ACHN (cell line): ENCODE results near the gene SMC4.

Experiments used
- DNase-seq: peaks from one replicate; pipeline ENCODE4 v3.0.0-alpha.2; 2015
- in situ Hi-C: cut with HindIII; loops from 2 replicates; pipeline ENCODE4 v1.10.0; 2017; ENCODE audit warnings: low sequenced_read_pairs, low pct_ligation_motif_present, low pct_unique_long_range_greater_than_20kb

Gene SMC4

DNA sequence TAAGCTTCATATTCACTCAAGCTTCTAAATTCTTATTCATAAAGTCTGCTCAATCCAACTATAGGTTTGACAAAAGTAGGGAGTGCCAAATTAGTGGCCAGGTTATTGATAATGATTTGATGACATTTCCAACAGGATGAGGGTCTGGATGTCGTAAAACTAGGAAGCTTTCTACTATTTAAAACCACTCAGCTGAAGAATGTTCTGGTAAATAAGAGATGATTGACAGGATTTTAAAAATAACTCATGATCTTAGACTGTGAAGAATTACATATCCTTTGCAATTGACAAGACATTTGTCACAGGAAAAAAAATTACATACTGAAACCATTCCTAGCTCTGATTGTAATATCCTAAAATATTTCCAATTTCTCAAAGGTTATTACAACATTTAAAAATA is 65.5 kb downstream of the SMC4 start:
- in situ Hi-C loops, result no loop called here

DNA sequence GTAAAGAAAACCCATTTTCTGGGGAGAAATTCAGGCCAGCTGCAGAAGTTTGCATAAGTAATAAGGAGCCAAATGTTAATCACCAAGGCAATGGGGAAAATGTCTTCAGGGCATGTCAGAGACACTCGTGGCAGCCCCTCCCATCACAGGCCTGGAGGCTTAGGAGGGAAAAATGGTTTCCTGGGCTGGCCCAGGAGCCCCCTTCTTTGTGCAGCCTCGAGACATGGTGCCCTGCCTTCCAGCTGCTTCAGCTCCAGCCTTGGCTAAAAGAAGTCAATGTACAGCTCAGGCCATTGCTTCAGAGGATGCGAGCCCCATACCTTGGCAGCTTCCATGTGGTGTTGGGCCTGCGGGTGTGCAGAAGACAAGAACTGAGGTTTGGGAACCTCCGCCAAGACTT is 70.7 kb downstream of the SMC4 start:
- DNase-seq, result no peak
- in situ Hi-C loops, result no loop called here

More for the DNA sequence above, 65.5 kb downstream of the SMC4 start:
- DNase-seq, result no peak

DNA sequence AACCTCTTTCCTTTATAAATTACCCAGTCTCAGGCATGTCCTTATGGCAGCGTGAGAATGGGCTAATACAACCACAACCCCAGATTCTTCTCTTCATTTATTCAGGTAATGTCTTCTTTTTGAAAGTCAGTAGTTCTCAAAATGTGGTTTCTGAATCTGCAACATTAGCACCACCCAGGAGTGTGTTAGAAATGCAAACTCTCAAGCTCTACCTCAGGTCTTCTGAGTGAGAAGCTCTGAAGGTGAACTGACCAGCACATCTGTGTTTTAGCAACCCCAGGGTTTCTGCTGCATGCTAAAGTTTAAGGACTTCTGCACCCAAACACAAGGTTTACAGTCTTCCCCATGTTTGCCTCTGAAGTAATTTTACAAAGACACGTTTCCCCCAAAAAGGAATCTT is 72.4 kb downstream of the SMC4 start:
- in situ Hi-C loops, result no loop called here

GRCh38 chr3:160472344-160472743 is 72.9 kb downstream of the SMC4 start:
- in situ Hi-C loops, result no loop called here
- DNase-seq, result no peak

More for the DNA sequence above, 72.4 kb downstream of the SMC4 start:
- no peak for DNase-seq

GRCh38 chr3:160473221-160473620 is 73.8 kb downstream of the SMC4 start:
- no peak for DNase-seq
- in situ Hi-C loops, result no loop called here

GRCh38 chr3:160473978-160474377 is 74.5 kb downstream of the SMC4 start:
- DNase-seq, result no peak
- in situ Hi-C loops, result no loop called here

- in situ Hi-C loops, result no loop called here
- DNase-seq, result no peak
Measured at GRCh38 chr3:160474416-160474838, 75.0 kb downstream of the SMC4 start.

GRCh38 chr3:160475153-160475552 is 75.7 kb downstream of the SMC4 start:
- no peak for DNase-seq
- in situ Hi-C loops, result no loop called here

GRCh38 chr3:160475884-160476283 is 76.4 kb downstream of the SMC4 start:
- in situ Hi-C loops, result no loop called here
- DNase-seq, result no peak

DNA sequence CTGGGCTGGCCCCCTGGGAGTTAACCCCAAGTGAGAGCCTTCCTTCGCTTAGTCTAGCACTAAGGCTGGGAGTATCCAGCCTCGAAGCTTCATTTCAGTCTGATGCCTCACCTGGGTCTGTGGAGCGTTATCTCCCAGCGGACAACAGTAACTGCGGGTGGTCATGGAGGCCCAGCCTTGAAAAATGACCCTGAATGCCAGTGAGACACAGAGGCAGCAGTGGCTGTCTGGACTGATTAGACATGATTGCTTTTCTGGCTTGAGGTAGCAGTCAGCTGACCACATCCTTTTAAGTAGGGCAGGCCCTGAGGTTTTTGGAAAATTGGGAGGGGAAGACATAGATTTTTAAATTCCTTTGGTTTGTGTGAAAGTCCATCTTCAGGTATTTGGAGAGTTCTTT is 78.3 kb downstream of the SMC4 start:
- in situ Hi-C loops, result no loop called here
- no peak for DNase-seq

- in situ Hi-C loops, result no loop called here
- DNase-seq, result no peak
Measured at GRCh38 chr3:160478338-160478737, 78.9 kb downstream of the SMC4 start.

GRCh38 chr3:160479376-160479775 is 79.9 kb downstream of the SMC4 start:
- no peak for DNase-seq
- in situ Hi-C loops, result no loop called here

- in situ Hi-C loops, result no loop called here
- no peak for DNase-seq
Measured at GRCh38 chr3:160480931-160481330, 81.5 kb downstream of the SMC4 start.

- no peak for DNase-seq
- in situ Hi-C loops, result no loop called here
Measured at GRCh38 chr3:160481856-160482255, 82.4 kb downstream of the SMC4 start.

DNA sequence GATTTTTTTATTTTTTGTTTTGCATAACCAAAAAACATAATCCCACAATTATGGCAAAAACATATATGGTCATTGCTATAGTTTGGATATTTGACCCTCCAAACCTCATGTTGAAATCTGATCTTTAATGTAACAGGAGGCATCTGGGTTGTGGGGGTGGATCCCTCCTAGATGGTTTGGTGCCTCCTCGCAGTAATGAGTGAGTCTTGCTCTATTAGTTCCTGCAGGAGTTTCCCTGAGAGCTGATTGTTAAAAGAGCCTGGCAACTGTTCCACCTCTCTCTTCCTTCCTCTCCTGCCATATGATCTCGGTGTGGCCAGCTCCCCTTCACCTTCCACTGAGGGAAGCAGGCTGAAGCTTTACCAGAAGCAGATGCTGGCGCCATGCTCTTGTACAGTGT is 83.3 kb downstream of the SMC4 start:
- DNase-seq, result no peak
- in situ Hi-C loops, result no loop called here
